A673 (cell line): ENCODE results near the gene HPCAL4.

ENCODE experiments used
- EZH2 ChIP-seq: fragments of 200-600 bp; sonication (generic); IDR thresholded peaks from 2 replicates; pipeline ENCODE4 v1.6.1; 2017; ENCODE audit warnings: borderline replicate concordance, low read depth, mild to moderate bottlenecking, mixed read lengths, antibody characterized with exemption, low read length; ENCODE audit not compliant: poor library complexity, severe bottlenecking
- TF ChIP-seq, protein P1 (sequence below): fragments of 300-800, 200-600 bp; sonication (generic); conservative IDR thresholded peaks from 2 replicates; pipeline ENCODE4 v1.5.1; 2017; ENCODE audit warnings: low read depth, mild to moderate bottlenecking, antibody characterized with exemption, low read length, moderate library complexity, mixed read lengths

DNA sequence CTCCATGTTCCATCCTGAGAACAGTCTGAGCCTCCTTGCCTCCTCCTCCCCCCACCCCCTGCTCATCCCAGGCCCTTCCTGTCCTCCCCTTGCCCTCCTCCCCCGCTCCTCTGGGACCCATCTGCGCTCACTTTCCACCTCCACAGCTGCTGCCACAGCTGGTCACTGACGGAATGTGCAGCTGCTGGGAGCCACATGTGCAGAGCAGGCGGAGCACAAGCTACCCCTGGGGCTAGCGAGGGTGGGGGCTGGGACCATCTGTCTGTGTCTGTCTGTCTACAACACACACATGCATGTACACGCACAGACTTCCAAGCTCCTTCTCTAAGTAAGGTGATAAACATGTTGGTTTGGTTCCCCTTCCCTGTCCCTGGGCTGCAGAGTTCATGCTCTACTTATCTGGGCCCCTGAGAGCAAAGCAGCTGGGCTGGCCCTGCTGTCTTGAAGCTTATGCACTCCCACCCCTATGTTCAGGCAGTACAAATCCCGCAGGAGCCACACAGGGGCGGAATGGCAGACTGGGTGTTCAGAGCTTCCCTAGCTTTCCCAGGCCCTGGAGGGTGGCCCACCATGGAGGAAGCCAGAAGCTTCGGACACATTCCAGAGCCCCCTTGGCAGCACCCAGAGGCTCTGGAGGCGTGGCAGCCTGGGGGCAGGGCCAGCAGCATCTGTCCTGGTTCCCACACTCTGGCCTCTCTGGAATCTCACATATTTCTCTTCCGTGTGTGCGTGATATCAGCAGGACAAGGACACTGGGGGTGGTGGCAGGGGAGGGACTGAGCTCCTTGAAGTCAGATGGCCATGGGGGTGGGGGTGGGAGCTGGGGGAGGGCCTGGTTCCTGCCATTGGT is 44.8 kb downstream of the HPCAL4 start:
- TF ChIP-seq, protein P1, sequence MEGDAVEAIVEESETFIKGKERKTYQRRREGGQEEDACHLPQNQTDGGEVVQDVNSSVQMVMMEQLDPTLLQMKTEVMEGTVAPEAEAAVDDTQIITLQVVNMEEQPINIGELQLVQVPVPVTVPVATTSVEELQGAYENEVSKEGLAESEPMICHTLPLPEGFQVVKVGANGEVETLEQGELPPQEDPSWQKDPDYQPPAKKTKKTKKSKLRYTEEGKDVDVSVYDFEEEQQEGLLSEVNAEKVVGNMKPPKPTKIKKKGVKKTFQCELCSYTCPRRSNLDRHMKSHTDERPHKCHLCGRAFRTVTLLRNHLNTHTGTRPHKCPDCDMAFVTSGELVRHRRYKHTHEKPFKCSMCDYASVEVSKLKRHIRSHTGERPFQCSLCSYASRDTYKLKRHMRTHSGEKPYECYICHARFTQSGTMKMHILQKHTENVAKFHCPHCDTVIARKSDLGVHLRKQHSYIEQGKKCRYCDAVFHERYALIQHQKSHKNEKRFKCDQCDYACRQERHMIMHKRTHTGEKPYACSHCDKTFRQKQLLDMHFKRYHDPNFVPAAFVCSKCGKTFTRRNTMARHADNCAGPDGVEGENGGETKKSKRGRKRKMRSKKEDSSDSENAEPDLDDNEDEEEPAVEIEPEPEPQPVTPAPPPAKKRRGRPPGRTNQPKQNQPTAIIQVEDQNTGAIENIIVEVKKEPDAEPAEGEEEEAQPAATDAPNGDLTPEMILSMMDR = 0 out of 2 replicates have a peak, but pooled peaks have one; percentile 12
- no peak for TF ChIP-seq EZH2
